Esophagus squamous epithelium (tissue), 5 donors: ENCODE data around the gene SULT6B1. TPM values are rescaled to one million over a fixed set of nuclear protein-coding genes. Genes with fewer than 3 reads are reported as not detected.
"Not testable (repeated sequence)": the region's sequence is repeated elsewhere in the genome, so short reads cannot be mapped to it uniquely, and the experiment has no call there.

Source experiments
- DNase-seq: peaks from one replicate; lab custom pipeline; 2025; lab: John Stamatoyannopoulos, UW
- H3K27ac ChIP-seq, 4 donors: fragments of 200-600 bp; sonication (generic); one replicate each; pipeline ENCODE4 v1.5.1; 2016 to 2019; ENCODE audit warnings: mild to moderate bottlenecking in 1 of 4
- H3K27me3 ChIP-seq, 4 donors: fragments of 200-600 bp; sonication (generic); 1 replicate in 3 of 4; 2 replicates in 1 of 4; pipeline versions ENCODE4 v1.5.1 to v1.6.0; 2017 to 2021; ENCODE audit warnings: antibody characterized with exemption in 1 of 4
- H3K36me3 ChIP-seq, 3 donors: fragments of 200-600 bp; sonication (generic); one replicate each; pipeline ENCODE4 v1.5.1; 2016 to 2019
- H3K4me1 ChIP-seq, 3 donors: fragments of 200-600 bp; sonication (generic); one replicate each; pipeline ENCODE4 v1.5.1; 2017 to 2019
- H3K4me3 ChIP-seq, 4 donors: fragments of 200-600 bp; sonication (generic); 1 replicate in 3 of 4; 2 replicates in 1 of 4; pipeline ENCODE4 v1.5.1; 2016 to 2019; ENCODE audit warnings: mild to moderate bottlenecking in 2 of 4, moderate library complexity in 1 of 4
- H3K9me3 ChIP-seq, 3 donors: fragments of 200-600 bp; sonication (generic); one replicate each; pipeline ENCODE4 v1.5.1; 2016 to 2019
- CTCF ChIP-seq, 6 experiments: fragments of 450-650 bp in 4 of 6; fragments of 200-600 bp in 2 of 6; sonication (generic) in 2 of 6; IDR thresholded peaks; one replicate each; pipeline ENCODE4 v1.5.1; 2016 to 2019; ENCODE audit warnings: antibody characterized with exemption in 6 of 6, mild to moderate bottlenecking in 4 of 6, moderate library complexity in 4 of 6
- POLR2A ChIP-seq, 4 donors: fragments of 450-650 bp; IDR thresholded peaks; one replicate each; pipeline ENCODE4 v1.6.1; 2017; ENCODE audit warnings: antibody characterized with exemption in 4 of 4, mild to moderate bottlenecking in 4 of 4, moderate library complexity in 3 of 4
- WGBS, 2 donors: methylation state at CpG; one replicate each; pipeline ENCODE4 v1.1.5; 2018; 5-methylcytosine and 5-hydroxymethylcytosine counted together
- intact Hi-C: fragments of 100-400 bp; cut with DNase I; formaldehyde crosslinking; loops from one replicate; pipeline ENCODE4 v1.15.0; 2022
- total RNA-seq, 4 donors: library from RNA; depleted of rRNA; stranded (reverse); fragments of >200 nt; gene quantifications; one replicate each; pipeline ENCODE4 v1.1.0, GENCODE V29; 2016
- donor health status: DM: yes; HTN: yes; CAD: no.

Gene SULT6B1
- total RNA-seq, 4 donors from 2014 or later: not detected

DNA sequence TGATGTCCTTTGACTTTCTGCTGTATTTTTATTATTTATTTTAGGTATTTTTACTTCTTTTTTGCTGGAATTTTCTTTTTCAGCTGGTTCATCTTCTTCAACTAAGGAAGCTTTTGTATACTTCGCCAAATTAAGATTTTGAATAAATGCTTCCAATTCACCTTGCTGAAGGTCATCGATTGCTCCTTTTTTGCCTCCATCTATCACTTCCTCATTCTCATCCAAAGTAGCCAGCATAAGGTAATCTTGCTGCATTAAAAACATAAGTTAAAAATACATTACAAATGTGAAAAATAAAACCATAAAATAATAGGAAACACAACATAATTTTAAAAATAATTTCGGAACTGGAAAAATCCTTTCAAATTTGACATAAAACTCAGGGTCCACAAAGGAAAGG, 40.3 kb upstream of the SULT6B1 start:
- H3K4me1 ChIP-seq: peaks cover 9 to 67% (median 24%) of the 10 kb centered on the region in 3 donors

DNA sequence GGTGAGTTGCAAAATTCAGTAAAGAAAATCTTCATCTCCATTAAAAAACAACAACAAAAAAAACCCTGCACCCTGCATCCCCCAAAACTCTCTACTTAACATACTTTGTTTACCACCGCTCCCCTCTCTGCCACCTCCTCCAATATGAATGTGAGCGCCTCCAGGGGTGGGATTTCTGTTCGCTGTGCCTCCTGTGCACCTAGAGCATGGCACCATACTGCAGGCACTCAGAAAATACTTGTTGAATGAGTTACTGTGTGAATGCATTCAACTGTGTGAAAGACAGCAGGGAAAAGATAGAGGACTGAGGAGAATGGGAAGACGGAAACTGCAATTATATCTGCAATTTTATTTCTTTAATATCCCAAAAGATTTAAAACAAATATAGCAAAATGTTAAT, 38.4 kb upstream of the SULT6B1 start:
- no peak for DNase-seq
- TF ChIP-seq POLR2A (IDR thresholded peaks at IDR 0.05) (no peak), CTCF (IDR thresholded peaks at IDR 0.05) (no peak)
- intact Hi-C loops: no loop called here
- peaks cover 8 to 49% (median 8%) of the 10 kb centered on the region in 3 donors for H3K36me3 ChIP-seq
- no peak overlapping the region for H3K4me3 ChIP-seq
- no peak overlapping the region for H3K27ac ChIP-seq
- peaks cover 0 to 52% (median 14%) of the 10 kb centered on the region in 3 donors for H3K4me1 ChIP-seq
- 90 to 98% methylated on average over 4 of the region's 4 CpGs for WGBS, 2 donors
- H3K9me3 ChIP-seq: no peaks in the 10 kb centered on the region
- H3K27me3 ChIP-seq: no peaks in the 10 kb centered on the region

More for the DNA sequence above, 40.3 kb upstream of the SULT6B1 start:
- Histone ChIP-seq H3K4me3 (no peak overlapping the region), H3K9me3 (no peaks in the 10 kb centered on the region), H3K36me3 (peaks cover 8 to 29% (median 8%) of the 10 kb centered on the region in 3 donors), H3K27me3 (no peaks in the 10 kb centered on the region), H3K27ac (no peak overlapping the region)
- intact Hi-C loops: no loop called here
- 91 to 94% methylated on average over 3 of the region's 3 CpGs for WGBS, 2 donors
- DNase-seq: no peak
- no peak for TF ChIP-seq POLR2A (IDR thresholded peaks at IDR 0.05)
- no peak for TF ChIP-seq CTCF (IDR thresholded peaks at IDR 0.05)

GRCh38 chr2:37225129-37225528, 36.7 kb upstream of the SULT6B1 start:
- 40% methylated on average over 1 of the region's 2 CpGs; no CpG with 5 or more reads in 1 of the 2 donors for WGBS, 2 donors
- H3K27ac ChIP-seq, H3K9me3 ChIP-seq, H3K27me3 ChIP-seq, H3K4me3 ChIP-seq, DNase-seq, intact Hi-C loops: not testable (repeated sequence)
- peaks cover 0 to 46% (median 9%) of the 10 kb centered on the region in 3 donors for H3K4me1 ChIP-seq
- peaks cover 8 to 66% (median 18%) of the 10 kb centered on the region in 3 donors for H3K36me3 ChIP-seq

DNA sequence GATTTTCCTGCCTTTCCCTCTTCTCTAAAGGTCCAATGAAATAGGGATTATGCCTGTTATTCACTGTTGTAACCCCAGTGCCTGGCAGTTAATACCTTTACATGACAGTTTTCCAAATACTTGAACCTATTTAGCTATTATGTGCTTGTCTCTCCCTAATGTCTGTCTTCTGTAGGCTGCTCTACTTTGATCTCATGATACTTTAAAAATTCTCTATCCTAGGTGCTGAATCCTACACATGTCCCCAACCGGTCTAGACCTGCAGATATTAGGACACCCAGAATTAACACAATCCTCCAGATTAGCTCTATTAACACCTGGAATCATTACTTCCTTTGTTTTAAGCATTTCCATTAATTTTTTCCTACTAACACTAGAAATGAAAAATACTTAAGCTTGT, 35.6 kb upstream of the SULT6B1 start:
- TF ChIP-seq CTCF (IDR thresholded peaks at IDR 0.05) (no peak), POLR2A (IDR thresholded peaks at IDR 0.05) (no peak)
- no peak overlapping the region for H3K27ac ChIP-seq
- H3K4me3 ChIP-seq: no peak overlapping the region
- WGBS, 2 donors: 75 to 95% methylated on average over 1 of the region's 1 CpG
- H3K9me3 ChIP-seq: no peaks in the 10 kb centered on the region
- H3K36me3 ChIP-seq: peaks cover 8 to 77% (median 18%) of the 10 kb centered on the region in 3 donors
- H3K4me1 ChIP-seq: peaks cover 0 to 45% (median 7%) of the 10 kb centered on the region in 3 donors
- intact Hi-C loops: no loop called here
- H3K27me3 ChIP-seq: no peaks in the 10 kb centered on the region
- no peak for DNase-seq

- WGBS, 2 donors: 94 to 95% methylated on average over 4 of the region's 4 CpGs
- intact Hi-C loops: no loop called here
Measured at GRCh38 chr2:37223131-37223530, 34.7 kb upstream of the SULT6B1 start.

More at GRCh38 chr2:37223131-37223530, 34.7 kb upstream of the SULT6B1 start:
- peaks cover 0 to 50% (median 10%) of the 10 kb centered on the region in 3 donors for H3K4me1 ChIP-seq
- H3K4me3 ChIP-seq: no peak overlapping the region
- H3K27me3 ChIP-seq: no peaks in the 10 kb centered on the region
- no peak for DNase-seq
- peaks cover 6 to 76% (median 16%) of the 10 kb centered on the region in 3 donors for H3K36me3 ChIP-seq
- H3K27ac ChIP-seq: no peak overlapping the region
- no peaks in the 10 kb centered on the region for H3K9me3 ChIP-seq
- TF ChIP-seq POLR2A (IDR thresholded peaks at IDR 0.05) (no peak), CTCF (IDR thresholded peaks at IDR 0.05) (no peak)
